Epidermal melanocyte (primary cell): ENCODE results near the gene CBLN3.

ENCODE experiments used
- DNase-seq: peaks from one replicate; pipeline ENCODE4 v3.0.0; 2011; ENCODE audit warnings: low spot score; ENCODE audit not compliant: insufficient read length

Gene CBLN3

DNA sequence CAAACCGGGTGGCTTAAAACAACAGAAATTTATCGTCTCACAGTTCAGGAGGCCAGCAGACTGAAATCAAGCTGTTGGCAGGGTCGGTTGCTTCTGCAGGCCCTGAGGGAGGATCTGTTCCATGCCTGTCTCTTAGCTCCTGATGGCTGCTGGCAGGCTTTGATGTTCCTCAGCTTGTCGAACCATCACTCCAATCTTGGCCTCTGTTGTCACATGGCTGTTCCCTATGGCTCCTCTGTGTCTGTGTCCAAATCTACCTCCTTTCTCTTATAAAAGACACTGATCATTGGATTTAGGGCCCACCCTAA lies 47.5 kb downstream of the CBLN3 start:
- DNase-seq = no peak

DNA sequence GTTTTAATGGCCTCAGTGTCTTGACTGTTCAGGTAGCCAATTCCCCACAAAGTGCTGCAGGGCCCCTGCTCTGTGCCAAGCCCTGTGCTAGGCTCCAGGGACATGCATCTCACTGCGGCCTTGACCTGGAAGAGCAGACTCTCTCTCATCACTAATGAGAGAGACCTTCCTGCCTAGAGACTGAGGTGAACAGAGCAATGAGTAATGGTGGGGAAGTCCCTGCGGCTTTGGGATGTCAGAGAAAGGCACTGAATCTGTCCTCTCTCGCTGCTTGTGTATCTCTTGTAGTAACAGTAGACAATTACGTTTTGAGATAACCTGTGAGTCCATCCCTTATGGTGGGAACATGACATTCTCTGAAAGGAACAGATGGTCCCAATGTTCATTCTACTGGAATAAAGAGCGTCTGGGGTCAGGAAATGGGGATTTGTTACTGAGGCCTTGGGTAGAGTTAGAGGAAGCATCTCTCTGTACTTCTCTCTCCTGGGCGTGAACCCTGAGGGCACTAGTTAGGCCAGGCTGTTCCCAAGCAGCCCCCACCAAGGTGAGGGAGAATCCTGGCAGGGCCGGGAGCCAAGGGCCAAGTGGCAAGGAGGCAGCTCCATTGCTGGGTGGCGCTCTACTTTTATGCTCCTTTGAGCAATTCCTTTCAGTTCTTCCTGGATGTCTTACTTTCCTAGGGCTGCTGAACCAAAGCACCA lies 48.0 kb downstream of the CBLN3 start:
- no peak for DNase-seq

DNA sequence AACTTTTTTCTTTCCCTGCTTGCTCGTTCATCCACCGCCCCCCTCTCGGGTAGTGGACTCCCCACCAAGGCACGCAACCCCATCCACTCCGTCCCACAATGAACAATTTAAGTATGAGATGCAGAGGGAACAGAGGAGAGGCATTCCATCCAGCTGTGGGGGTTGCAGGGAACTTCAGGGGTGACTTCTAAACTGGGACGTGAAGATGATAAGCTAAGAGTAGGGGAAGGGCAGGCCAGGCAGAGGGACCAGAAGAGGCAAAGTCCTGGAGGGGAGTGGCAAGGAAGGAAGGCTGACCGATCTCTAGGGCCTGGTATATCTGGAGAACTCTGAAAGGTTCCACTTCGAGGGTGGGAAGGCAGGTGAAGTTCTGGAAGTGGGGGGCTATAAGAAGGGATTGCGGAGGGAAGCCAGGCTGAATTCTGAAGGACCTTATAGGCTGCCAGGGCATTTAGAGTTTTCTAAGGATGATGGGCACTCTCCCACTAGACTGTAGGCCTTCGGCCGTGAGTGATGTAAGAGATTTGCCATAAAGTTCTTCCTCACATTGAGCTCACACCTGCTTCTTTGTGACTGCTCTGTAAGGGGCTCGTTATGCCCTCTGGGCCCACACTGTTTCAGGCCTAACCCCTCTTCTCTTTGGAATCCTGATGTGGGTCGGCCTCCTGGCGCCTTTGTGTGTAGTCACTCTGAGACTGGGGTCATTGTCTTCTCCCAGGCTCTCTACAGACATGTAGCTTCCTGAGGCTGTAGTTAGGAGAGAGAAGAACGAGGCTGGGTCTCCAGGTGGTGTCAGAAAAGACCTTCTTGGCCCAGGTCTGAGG lies 49.3 kb downstream of the CBLN3 start:
- no peak for DNase-seq

DNA sequence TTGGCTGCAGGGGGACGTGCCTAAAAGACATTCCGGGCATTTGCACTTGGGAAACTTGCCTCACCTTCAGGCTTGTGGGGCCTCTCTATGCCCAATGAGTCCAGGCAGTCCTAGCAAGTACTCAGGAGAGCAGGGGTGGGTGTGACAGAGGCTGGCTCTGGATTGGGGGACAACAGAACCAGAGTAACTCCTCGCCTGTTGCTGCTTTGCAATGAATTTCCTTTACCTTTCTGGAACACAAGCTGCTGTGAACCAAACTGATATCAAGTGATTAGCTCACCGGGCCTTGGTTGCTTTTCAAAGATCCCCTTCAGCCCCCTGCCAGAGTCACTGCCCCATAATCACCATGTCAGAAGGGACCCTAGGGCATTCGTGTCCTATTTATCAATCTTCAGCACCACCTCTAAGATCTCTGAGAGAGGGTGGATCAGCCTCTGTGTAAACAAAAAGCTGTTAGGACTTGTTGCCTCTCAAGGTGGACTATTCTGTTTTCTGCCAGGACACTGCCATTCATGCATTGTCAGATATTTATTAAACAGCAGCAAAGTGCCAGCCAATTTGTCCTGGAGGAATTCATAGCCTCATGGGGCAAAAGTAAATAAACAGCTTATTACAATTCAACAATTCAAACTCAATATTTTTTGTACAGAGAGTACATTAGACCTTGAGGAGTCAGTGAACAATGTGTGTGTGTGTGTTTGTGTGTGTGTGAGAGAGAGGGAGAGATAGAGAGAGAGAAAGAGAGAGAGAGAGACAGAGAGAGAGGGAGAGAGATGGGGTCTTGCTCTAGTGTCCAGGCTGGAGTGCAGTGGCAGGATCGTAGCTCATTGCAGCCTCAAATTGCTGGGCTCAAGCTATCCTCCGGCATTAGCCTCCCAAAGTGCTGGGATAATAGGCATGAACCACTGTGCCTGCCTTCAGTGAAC lies 50.2 kb downstream of the CBLN3 start:
- DNase-seq = no peak

- no peak for DNase-seq
Observed at GRCh38 chr14:24378327-24378726, 51.1 kb downstream of the CBLN3 start.

GRCh38 chr14:24377657-24378056 lies 51.8 kb downstream of the CBLN3 start:
- DNase-seq = no peak

GRCh38 chr14:24377126-24377525 lies 52.3 kb downstream of the CBLN3 start:
- no peak for DNase-seq
